Adrenal gland (tissue), 5 donors: Measurements from ENCODE around the gene CPNE4.

Experiments used
- CTCF ChIP-seq, 6 experiments: fragments of 450-650 bp in 4 of 6; fragments of 200-600 bp in 2 of 6; sonication (generic) in 1 of 6; IDR thresholded peaks; 1 replicate in 5 of 6; 2 replicates in 1 of 6; pipeline versions ENCODE4 v1.5.1 to v1.8.0; 2016 to 2021; ENCODE audit warnings: antibody characterized with exemption in 6 of 6, mild to moderate bottlenecking in 2 of 6, moderate library complexity in 1 of 6
- POLR2A ChIP-seq, 2 donors: fragments of 450-650 bp; IDR thresholded peaks; one replicate each; pipeline ENCODE4 v1.6.1; 2017; ENCODE audit warnings: antibody characterized with exemption in 2 of 2, mild to moderate bottlenecking in 2 of 2, moderate library complexity in 1 of 2
- donor health status: DM: no; HTN: no; CAD: no.

- TF ChIP-seq CTCF (IDR thresholded peaks at IDR 0.05) (no peak), POLR2A (IDR thresholded peaks at IDR 0.05) (no peak)
Observed at GRCh38 chr3:132001036-132001435, 33.8 kb downstream of the CPNE4 start.
